Neuronal stem cell (in vitro differentiated cells): ENCODE data around the gene SLC12A4.

ENCODE experiments used
- DNase-seq: peaks from one replicate; pipeline ENCODE4 v3.0.0-alpha.2; 2013; ENCODE audit warnings: low spot score
- H2AFZ ChIP-seq: one replicate; pipeline ENCODE4 v1.6.1; 2013; ENCODE audit warnings: mild to moderate bottlenecking, low read length, inconsistent platforms
- H2AK5ac ChIP-seq: 2 replicates; pipeline ENCODE4 v1.6.1; 2013; ENCODE audit warnings: low read depth, mild to moderate bottlenecking, inconsistent platforms, low read length, moderate library complexity, mixed read lengths
- H2BK120ac ChIP-seq: 2 replicates; pipeline ENCODE4 v1.6.1; 2013; ENCODE audit warnings: low read depth, mild to moderate bottlenecking, inconsistent platforms, low read length, moderate library complexity, mixed read lengths
- H2BK12ac ChIP-seq: one replicate; pipeline ENCODE4 v1.6.1; 2013; ENCODE audit warnings: low read length, inconsistent platforms
- H2BK15ac ChIP-seq: 2 replicates; pipeline ENCODE4 v1.6.1; 2013; ENCODE audit warnings: mild to moderate bottlenecking, low read length, inconsistent platforms, mixed read lengths
- H2BK5ac ChIP-seq: one replicate; pipeline ENCODE4 v1.6.1; 2013; ENCODE audit warnings: inconsistent platforms, mild to moderate bottlenecking, low read length, moderate library complexity
- H3K14ac ChIP-seq: one replicate; pipeline ENCODE4 v1.6.1; 2013; ENCODE audit warnings: low read length, inconsistent platforms
- H3K18ac ChIP-seq: 2 replicates; pipeline ENCODE4 v1.6.1; 2013; ENCODE audit warnings: low read length, inconsistent platforms
- H3K23ac ChIP-seq: 2 replicates; pipeline ENCODE4 v1.6.1; 2013; ENCODE audit warnings: low read depth, mild to moderate bottlenecking, mixed read lengths, low read length, inconsistent platforms; ENCODE audit not compliant: poor library complexity
- H3K27ac ChIP-seq: replicated peaks from 3 replicates; pipeline ENCODE4 v1.5.1; 2013; ENCODE audit warnings: low read length, inconsistent platforms
- H3K27me3 ChIP-seq, 3 experiments: 2 replicates each; pipeline ENCODE4 v1.6.1; 2013; ENCODE audit warnings: low read length in 3 of 3, mild to moderate bottlenecking in 2 of 3, inconsistent platforms in 1 of 3, low read depth in 1 of 3, mixed read lengths in 1 of 3, moderate library complexity in 1 of 3; ENCODE audit not compliant: control insufficient read depth in 3 of 3, insufficient read depth in 3 of 3
- H3K36me3 ChIP-seq, 2 donors: replicated peaks in 1 of 2; 2 replicates each; pipeline ENCODE4 v1.6.1; 2013; ENCODE audit warnings: low read length in 2 of 2; ENCODE audit not compliant: control insufficient read depth in 2 of 2, insufficient read depth in 2 of 2
- H3K4ac ChIP-seq: 2 replicates; pipeline ENCODE4 v1.6.1; 2013; ENCODE audit warnings: inconsistent platforms, mild to moderate bottlenecking, low read length, moderate library complexity
- H3K4me1 ChIP-seq, 2 donors: 1 replicate in 1 of 2; 2 replicates in 1 of 2; pipeline ENCODE4 v1.6.1; 2013; ENCODE audit warnings: low read length in 2 of 2, low read depth in 1 of 2; ENCODE audit not compliant: control insufficient read depth in 2 of 2, insufficient read depth in 1 of 2
- H3K4me2 ChIP-seq: one replicate; pipeline ENCODE4 v1.6.1; 2013; ENCODE audit warnings: mild to moderate bottlenecking, low read length, inconsistent platforms; ENCODE audit not compliant: insufficient read depth, poor library complexity, severe bottlenecking
- H3K4me3 ChIP-seq, 2 donors: 2 replicates each; pipeline ENCODE4 v1.5.1; 2013; ENCODE audit warnings: low read length in 2 of 2, mild to moderate bottlenecking in 2 of 2, inconsistent platforms in 1 of 2, moderate library complexity in 1 of 2
- H3K79me1 ChIP-seq: one replicate; pipeline ENCODE4 v1.6.1; 2013; ENCODE audit warnings: low read depth, mild to moderate bottlenecking, inconsistent platforms, low read length, moderate library complexity
- H3K9ac ChIP-seq: one replicate; pipeline ENCODE4 v1.6.1; 2013; ENCODE audit warnings: mild to moderate bottlenecking, low read depth, low read length, inconsistent platforms; ENCODE audit not compliant: poor library complexity
- H3K9me3 ChIP-seq, 2 donors: replicated peaks in 1 of 2; 2 replicates each; pipeline versions ENCODE3 to v1.6.1; 2013; ENCODE audit warnings: low read length in 2 of 2, mild to moderate bottlenecking in 2 of 2, inconsistent platforms in 1 of 2, low read depth in 1 of 2, mixed read lengths in 1 of 2, moderate library complexity in 1 of 2; ENCODE audit not compliant: control insufficient read depth in 2 of 2, insufficient read depth in 1 of 2
- H4K8ac ChIP-seq: one replicate; pipeline ENCODE4 v1.6.1; 2013; ENCODE audit warnings: low read depth, mild to moderate bottlenecking, inconsistent platforms, low read length, moderate library complexity
- H4K91ac ChIP-seq: one replicate; pipeline ENCODE4 v1.6.1; 2013; ENCODE audit warnings: low read length, low read depth, mild to moderate bottlenecking, inconsistent platforms; ENCODE audit not compliant: poor library complexity
- WGBS, 2 donors: extraction: QIAGEN DNeasy Blood & Tissue Kit; methylation state at CpG; one replicate each; pipeline ENCODE4 v1.1.7; 2013; ENCODE audit warnings: missing lambda C conversion rate in 2 of 2, mixed read lengths in 1 of 2; ENCODE audit not compliant: insufficient read length in 2 of 2, insufficient replicate concordance in 1 of 2; ENCODE audit errors: extremely low coverage in 2 of 2; 5-methylcytosine and 5-hydroxymethylcytosine counted together

SLC12A4 gene

DNA sequence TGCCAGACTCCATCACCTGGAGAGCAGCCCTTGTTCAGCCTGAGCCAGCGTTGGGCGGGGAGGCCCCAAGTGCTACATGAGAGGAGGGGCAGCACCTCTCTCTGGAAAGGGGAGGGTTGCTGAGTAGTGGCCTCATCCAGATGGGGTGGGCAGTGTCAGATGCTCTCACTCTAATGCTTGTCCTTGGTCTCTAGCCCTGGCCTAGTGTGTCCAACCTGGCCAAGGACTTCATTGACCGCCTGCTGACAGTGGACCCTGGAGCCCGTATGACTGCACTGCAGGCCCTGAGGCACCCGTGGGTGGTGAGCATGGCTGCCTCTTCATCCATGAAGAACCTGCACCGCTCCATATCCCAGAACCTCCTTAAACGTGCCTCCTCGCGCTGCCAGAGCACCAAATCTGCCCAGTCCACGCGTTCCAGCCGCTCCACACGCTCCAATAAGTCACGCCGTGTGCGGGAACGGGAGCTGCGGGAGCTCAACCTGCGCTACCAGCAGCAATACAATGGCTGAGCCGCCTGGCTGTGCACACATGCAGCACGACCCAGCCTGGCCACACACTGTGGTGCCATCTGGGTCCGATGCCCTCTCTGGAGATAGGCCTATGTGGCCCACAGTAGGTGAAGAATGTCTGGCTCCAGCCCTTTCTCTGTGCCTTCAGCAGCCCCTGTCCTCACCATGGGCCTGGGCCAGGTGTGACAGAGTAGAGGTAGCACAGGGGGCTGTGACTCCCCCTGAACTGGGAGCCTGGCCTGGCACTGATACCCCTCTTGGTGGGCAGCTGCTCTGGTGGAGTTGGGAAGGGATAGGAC lies 41.1 kb downstream of the SLC12A4 start:
- Histone ChIP-seq H2BK120ac (no peak overlapping the region), H3K36me3 (peaks cover 18 to 77% of the 10 kb centered on the region in 2 donors), H3K4me3 (no peak overlapping the region), H3K4ac (no peak overlapping the region), H2BK12ac (no peak overlapping the region), H3K23ac (peak overlapping the region; percentile 59), H3K18ac (no peak overlapping the region), H4K8ac (no peak overlapping the region), H3K4me1 (no peaks in the 10 kb centered on the region), H3K9ac (peak overlapping the region; percentile 72), H3K14ac (no peak overlapping the region), H2BK15ac (no peak overlapping the region), H2AFZ (no peak overlapping the region), H2BK5ac (peak overlapping the region; percentile 46), H3K9me3 (peaks cover 0 to 2% of the 10 kb centered on the region in 2 donors), H3K79me1 (peaks cover 4% of the 10 kb centered on the region), H3K27me3 (no peaks in the 10 kb centered on the region), H4K91ac (no peak overlapping the region), H3K27ac (no peak overlapping the region), H3K4me2 (no peak overlapping the region), H2AK5ac (no peak overlapping the region)
- WGBS, 2 donors: no CpG with 5 or more reads among the region's 22 CpGs
- no peak for DNase-seq

DNA sequence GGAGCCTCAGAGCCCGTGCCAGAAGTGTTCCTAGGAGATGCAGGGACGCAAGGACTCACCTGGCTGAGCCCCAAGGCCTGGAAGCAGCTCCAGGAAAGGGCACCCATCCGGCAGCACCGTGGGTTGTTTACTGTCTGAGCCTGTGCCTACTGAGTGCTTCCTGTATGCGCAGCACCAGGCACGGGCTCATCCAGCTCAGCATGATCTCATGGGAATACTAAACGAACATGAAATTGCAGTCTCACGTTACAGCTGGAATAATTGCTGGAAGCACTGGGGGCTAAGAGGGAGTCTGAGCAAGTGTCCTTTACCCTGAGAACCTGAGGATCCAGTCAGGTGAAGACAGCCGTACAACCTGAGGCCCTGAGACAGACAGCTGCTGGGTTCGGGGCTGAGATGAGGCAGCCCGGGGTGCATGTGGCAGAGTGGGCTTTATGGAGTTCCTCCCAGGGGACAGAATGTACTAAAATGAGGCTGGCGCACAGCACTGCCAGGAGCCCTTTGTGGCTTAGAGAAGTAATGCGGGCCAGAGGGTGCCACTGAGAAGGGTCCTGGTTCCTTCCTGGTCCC lies 42.2 kb downstream of the SLC12A4 start:
- Histone ChIP-seq H3K4ac (no peak overlapping the region), H3K18ac (no peak overlapping the region), H4K8ac (no peak overlapping the region), H3K23ac (no peak overlapping the region), H3K9me3 (peaks cover 0 to 2% of the 10 kb centered on the region in 2 donors), H3K14ac (no peak overlapping the region), H3K4me2 (no peak overlapping the region), H3K36me3 (peaks cover 18 to 71% of the 10 kb centered on the region in 2 donors), H3K79me1 (peaks cover 4% of the 10 kb centered on the region), H2AK5ac (no peak overlapping the region), H2BK120ac (no peak overlapping the region), H3K4me3 (no peak overlapping the region), H4K91ac (no peak overlapping the region), H2BK15ac (no peak overlapping the region), H3K9ac (no peak overlapping the region), H2BK12ac (no peak overlapping the region), H3K4me1 (no peaks in the 10 kb centered on the region), H3K27ac (no peak overlapping the region), H2AFZ (no peak overlapping the region), H3K27me3 (no peaks in the 10 kb centered on the region), H2BK5ac (no peak overlapping the region)
- DNase-seq: no peak
- WGBS, 2 donors: no CpG with 5 or more reads among the region's 13 CpGs

DNA sequence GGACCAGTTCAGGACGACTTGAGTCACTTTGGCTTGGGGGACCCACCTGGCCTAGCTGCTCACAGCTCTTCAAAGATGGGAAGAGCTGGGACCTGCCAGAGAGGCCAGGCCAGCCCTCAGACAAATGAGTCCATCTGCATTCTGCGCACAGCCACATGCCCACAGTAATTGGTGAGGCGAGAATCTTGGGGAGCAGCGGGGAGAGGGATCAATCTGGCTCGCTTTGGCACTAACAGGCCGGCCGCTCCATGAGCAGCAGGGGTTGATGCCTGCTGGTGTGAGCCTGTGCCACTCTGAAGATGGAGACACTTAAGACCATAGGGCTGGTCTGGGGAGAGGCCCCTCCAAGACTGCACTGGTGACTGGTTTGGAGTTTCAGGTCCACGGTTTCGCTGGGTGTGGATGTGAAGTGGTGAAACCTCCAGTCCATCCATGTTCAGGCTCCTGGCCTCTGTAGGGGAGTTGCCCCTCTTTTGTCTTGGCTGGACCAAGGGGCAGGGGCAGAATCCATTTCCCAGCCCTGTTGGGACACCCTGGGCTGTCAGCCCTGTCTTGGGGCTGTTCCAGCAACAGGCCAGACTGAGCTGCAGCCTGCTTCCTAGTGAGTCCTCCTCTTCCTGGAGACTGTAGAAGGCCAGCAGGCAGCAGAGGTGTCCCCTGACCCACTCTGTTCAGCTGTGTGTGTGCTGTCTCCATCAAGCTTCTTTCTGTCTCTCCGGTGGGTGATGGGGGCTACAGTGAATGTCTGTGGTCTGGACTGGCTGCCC lies 44.1 kb downstream of the SLC12A4 start:
- Histone ChIP-seq H2BK12ac (no peak overlapping the region), H4K8ac (no peak overlapping the region), H4K91ac (no peak overlapping the region), H2BK15ac (no peak overlapping the region), H3K9me3 (peaks cover 0 to 2% of the 10 kb centered on the region in 2 donors), H3K4ac (no peak overlapping the region), H3K79me1 (peaks cover 12% of the 10 kb centered on the region), H2AFZ (no peak overlapping the region), H3K23ac (no peak overlapping the region), H3K4me3 (no peak overlapping the region), H3K9ac (no peak overlapping the region), H3K18ac (no peak overlapping the region), H3K4me1 (no peaks in the 10 kb centered on the region), H2BK120ac (no peak overlapping the region), H3K14ac (no peak overlapping the region), H3K4me2 (no peak overlapping the region), H2BK5ac (no peak overlapping the region), H2AK5ac (no peak overlapping the region), H3K27me3 (no peaks in the 10 kb centered on the region), H3K27ac (no peak overlapping the region), H3K36me3 (peaks cover 18 to 61% of the 10 kb centered on the region in 2 donors)
- WGBS, 2 donors: no CpG with 5 or more reads among the region's 10 CpGs
- no peak for DNase-seq
